Smooth muscle cell (in vitro differentiated cells): ENCODE data around the gene CDC37L1. TPM values are rescaled to one million over a fixed set of nuclear protein-coding genes. Genes with fewer than 3 reads are reported as not detected.

ENCODE experiments used
- DNase-seq: peaks from one replicate; lab custom pipeline; 2025; ENCODE audit not compliant: unreplicated experiment; lab: John Stamatoyannopoulos, UW
- H2AFZ ChIP-seq: fragments of 200-600 bp; sonication (generic); 2 replicates; pipeline ENCODE4 v1.6.0; 2016; ENCODE audit warnings: antibody characterized with exemption, low read depth, mild to moderate bottlenecking
- H3F3A ChIP-seq: fragments of 200-600 bp; sonication (generic); 2 replicates; pipeline ENCODE4 v1.6.0; 2017; ENCODE audit warnings: antibody characterized with exemption, low read depth
- H3K27ac ChIP-seq: fragments of 200-600 bp; sonication (generic); 2 replicates; pipeline ENCODE4 v1.5.1; 2016; ENCODE audit warnings: low read depth, mild to moderate bottlenecking
- H3K27me3 ChIP-seq: fragments of 200-600 bp; sonication (generic); 2 replicates; pipeline ENCODE4 v1.6.1; 2016; ENCODE audit warnings: low read depth, mild to moderate bottlenecking
- H3K36me3 ChIP-seq: fragments of 200-600 bp; sonication (generic); 2 replicates; pipeline ENCODE4 v1.5.1; 2016; ENCODE audit warnings: low read depth
- H3K4me1 ChIP-seq: fragments of 200-600 bp; sonication (generic); 2 replicates; pipeline ENCODE4 v1.5.1; 2016; ENCODE audit warnings: low read depth
- H3K4me2 ChIP-seq: fragments of 200-600 bp; sonication (generic); 2 replicates; pipeline ENCODE4 v1.6.0; 2016; ENCODE audit warnings: mild to moderate bottlenecking
- H3K4me3 ChIP-seq: fragments of 200-600 bp; sonication (generic); 2 replicates; pipeline ENCODE4 v1.5.1; 2016; ENCODE audit warnings: mild to moderate bottlenecking
- H3K79me2 ChIP-seq: fragments of 200-600 bp; sonication (generic); 2 replicates; pipeline ENCODE4 v1.6.0; 2016; ENCODE audit warnings: low read depth, mild to moderate bottlenecking
- H3K9ac ChIP-seq: fragments of 200-600 bp; sonication (generic); 2 replicates; pipeline ENCODE4 v1.6.0; 2016; ENCODE audit warnings: low read depth
- H3K9me3 ChIP-seq: fragments of 200-600 bp; sonication (generic); replicated peaks from 2 replicates; pipeline ENCODE4 v1.5.1; 2016; ENCODE audit warnings: low read depth
- H4K20me1 ChIP-seq: fragments of 200-600 bp; sonication (generic); 2 replicates; pipeline ENCODE4 v1.6.0; 2016; ENCODE audit warnings: low read depth
- CTCF ChIP-seq: fragments of 200-600 bp; sonication (generic); IDR thresholded peaks from 2 replicates; pipeline ENCODE4 v1.5.1; 2017; ENCODE audit warnings: borderline replicate concordance, mild to moderate bottlenecking, antibody characterized with exemption; ENCODE audit not compliant: insufficient read depth, poor library complexity, severe bottlenecking
- WGBS: methylation state at CpG from one replicate; pipeline ENCODE4 v1.1.7; 2016; ENCODE audit warnings: low lambda C conversion rate; 5-methylcytosine and 5-hydroxymethylcytosine counted together
- polyA plus RNA-seq: library from polyadenylated mRNA; unstranded; fragments of >200 nt; fragmentation: Nextera tagmentation; extraction: Ambion mirVana; gene quantifications from 2 replicates; pipeline ENCODE4 v1.2.1, GENCODE V29; 2016
- total RNA-seq: library from RNA; depleted of rRNA; stranded (reverse); fragments of >200 nt; gene quantifications from 2 replicates; pipeline ENCODE4 v1.2.3, GENCODE V29; 2014

Gene CDC37L1
- total and polyA plus RNA-seq, 2 experiments from 2014 or later: 16.0 to 19.2 TPM

GRCh38 chr9:4701526-4701925 is 22.2 kb downstream of the CDC37L1 start:
- Histone ChIP-seq H2AFZ (no peak overlapping the region), H3K79me2 (peaks cover 4% of the 10 kb centered on the region), H3K9me3 (no peaks in the 10 kb centered on the region), H3K9ac (no peak overlapping the region), H4K20me1 (peaks cover under 1% of the 10 kb centered on the region), H3K27me3 (no peaks in the 10 kb centered on the region), H3K4me1 (no peaks in the 10 kb centered on the region), H3K27ac (no peak overlapping the region), H3F3A (no peaks in the 10 kb centered on the region), H3K4me2 (no peak overlapping the region), H3K36me3 (peaks cover 4% of the 10 kb centered on the region), H3K4me3 (no peak overlapping the region)
- TF ChIP-seq CTCF: no peak
- no peak for DNase-seq
- 94% methylated on average over 1 of the region's 1 CpG for WGBS

DNA sequence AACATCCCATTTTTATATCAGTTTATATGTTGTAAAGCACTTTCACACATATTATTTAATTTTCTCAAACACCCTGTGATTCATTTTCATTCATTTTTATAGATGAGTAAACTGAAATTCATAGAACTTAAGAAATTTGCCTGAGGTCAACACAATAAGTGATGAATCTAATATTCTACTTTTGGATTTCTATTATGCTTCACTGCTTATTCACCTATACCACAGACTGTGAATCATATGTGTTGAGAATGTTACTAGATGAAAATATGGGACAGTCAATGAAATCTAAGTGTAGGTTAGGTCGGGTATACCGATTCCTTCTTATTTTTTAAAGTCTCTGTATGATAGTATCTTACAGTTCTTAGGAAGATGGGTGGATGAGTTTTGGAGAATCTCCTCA is 24.8 kb downstream of the CDC37L1 start:
- Histone ChIP-seq H3K9me3 (no peaks in the 10 kb centered on the region), H3K9ac (no peak overlapping the region), H3K27me3 (no peaks in the 10 kb centered on the region), H3K79me2 (no peaks in the 10 kb centered on the region), H3K27ac (no peak overlapping the region), H3K4me2 (no peak overlapping the region), H2AFZ (no peak overlapping the region), H3K4me3 (no peak overlapping the region), H3K4me1 (no peaks in the 10 kb centered on the region), H3K36me3 (peaks cover 4% of the 10 kb centered on the region), H4K20me1 (no peaks in the 10 kb centered on the region), H3F3A (no peaks in the 10 kb centered on the region)
- WGBS: 98% methylated on average over 2 of the region's 2 CpGs
- no peak for DNase-seq
- no peak for TF ChIP-seq CTCF

- H3K4me2 ChIP-seq: no peak overlapping the region
- 71% methylated on average over 2 of the region's 2 CpGs for WGBS
- H3K36me3 ChIP-seq: peaks cover 4% of the 10 kb centered on the region
- no peaks in the 10 kb centered on the region for H3K79me2 ChIP-seq
- H3K4me1 ChIP-seq: no peaks in the 10 kb centered on the region
- H2AFZ ChIP-seq: no peak overlapping the region
- no peak for TF ChIP-seq CTCF
- no peak overlapping the region for H3K4me3 ChIP-seq
- H3K27me3 ChIP-seq: no peaks in the 10 kb centered on the region
- no peak overlapping the region for H3K9ac ChIP-seq
- H4K20me1 ChIP-seq: no peaks in the 10 kb centered on the region
- no peak overlapping the region for H3K27ac ChIP-seq
- no peak for DNase-seq
- no peaks in the 10 kb centered on the region for H3K9me3 ChIP-seq
- H3F3A ChIP-seq: no peaks in the 10 kb centered on the region
Observed at GRCh38 chr9:4706021-4706420, 26.7 kb downstream of the CDC37L1 start.

- 75% methylated on average over 4 of the region's 4 CpGs for WGBS
- Histone ChIP-seq H3K27me3 (no peaks in the 10 kb centered on the region), H3K9ac (no peak overlapping the region), H3K4me1 (no peaks in the 10 kb centered on the region), H3F3A (no peaks in the 10 kb centered on the region), H3K79me2 (no peaks in the 10 kb centered on the region), H3K9me3 (no peaks in the 10 kb centered on the region), H3K36me3 (peaks cover 4% of the 10 kb centered on the region), H3K27ac (no peak overlapping the region), H3K4me2 (no peak overlapping the region), H2AFZ (no peak overlapping the region), H3K4me3 (no peak overlapping the region), H4K20me1 (no peaks in the 10 kb centered on the region)
- no peak for TF ChIP-seq CTCF
- DNase-seq: no peak
Observed at GRCh38 chr9:4706971-4707622, 27.7 kb downstream of the CDC37L1 start.
